HG03457 (cell line): ENCODE results near the gene KLK4.

Source experiments
- ATAC-seq: cut with Tn5 transposase; IDR thresholded peaks from one replicate; pipeline ENCODE4 v1.9.1; 2021; ENCODE audit warnings: moderate number of reproducible peaks; ENCODE audit not compliant: unreplicated experiment

KLK4 gene, protein sequence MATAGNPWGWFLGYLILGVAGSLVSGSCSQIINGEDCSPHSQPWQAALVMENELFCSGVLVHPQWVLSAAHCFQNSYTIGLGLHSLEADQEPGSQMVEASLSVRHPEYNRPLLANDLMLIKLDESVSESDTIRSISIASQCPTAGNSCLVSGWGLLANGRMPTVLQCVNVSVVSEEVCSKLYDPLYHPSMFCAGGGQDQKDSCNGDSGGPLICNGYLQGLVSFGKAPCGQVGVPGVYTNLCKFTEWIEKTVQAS

DNA sequence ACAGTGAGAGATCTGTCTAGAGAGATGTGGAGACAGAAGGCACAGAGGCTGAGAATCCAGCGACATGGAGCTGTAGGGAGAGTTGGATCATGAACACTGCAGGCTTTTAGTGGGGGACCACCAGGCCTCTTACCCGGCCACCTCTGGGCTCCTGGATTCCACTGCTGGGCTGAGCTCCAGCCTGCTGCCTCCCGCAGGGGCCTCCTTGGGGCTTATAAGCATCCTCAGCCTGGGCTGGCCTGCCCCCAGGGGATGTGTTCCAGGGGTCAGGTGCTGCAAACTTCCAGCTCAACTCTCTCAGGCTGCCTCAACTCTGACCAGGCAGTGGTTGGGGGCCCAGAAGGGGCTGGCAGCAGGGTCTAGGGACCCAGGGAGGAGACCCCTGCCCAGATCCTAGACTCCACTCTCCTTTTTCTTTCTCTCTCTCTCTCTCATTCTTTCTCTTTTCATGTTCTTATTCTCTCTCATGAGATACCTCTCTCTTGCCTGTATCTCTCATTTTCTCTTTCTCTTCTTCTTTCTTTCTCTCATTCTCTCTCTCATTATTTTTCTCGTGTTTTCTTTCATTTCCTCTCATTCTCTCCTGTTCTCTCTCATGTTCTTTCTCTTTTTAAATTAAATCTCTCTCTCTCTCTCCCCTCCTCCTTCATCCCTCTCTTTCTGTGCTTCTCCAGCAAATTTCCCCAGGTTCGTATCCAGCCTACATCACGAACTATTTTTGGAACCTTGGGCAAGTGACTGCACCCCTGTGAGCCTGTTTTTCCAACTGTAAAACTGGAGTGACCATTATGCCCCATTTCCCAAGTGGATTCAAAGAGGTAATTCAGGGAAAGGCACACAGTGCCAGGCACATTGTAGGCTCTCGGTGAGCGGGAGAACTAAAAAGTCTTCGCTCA lies at the start of gene KLK4:
TSS of gene KLK4 (minus strand) at position 190 of the 896 bp plus-strand sequence. CDS start 657 bp downstream, outside the sequence.
- no peak for ATAC-seq

DNA sequence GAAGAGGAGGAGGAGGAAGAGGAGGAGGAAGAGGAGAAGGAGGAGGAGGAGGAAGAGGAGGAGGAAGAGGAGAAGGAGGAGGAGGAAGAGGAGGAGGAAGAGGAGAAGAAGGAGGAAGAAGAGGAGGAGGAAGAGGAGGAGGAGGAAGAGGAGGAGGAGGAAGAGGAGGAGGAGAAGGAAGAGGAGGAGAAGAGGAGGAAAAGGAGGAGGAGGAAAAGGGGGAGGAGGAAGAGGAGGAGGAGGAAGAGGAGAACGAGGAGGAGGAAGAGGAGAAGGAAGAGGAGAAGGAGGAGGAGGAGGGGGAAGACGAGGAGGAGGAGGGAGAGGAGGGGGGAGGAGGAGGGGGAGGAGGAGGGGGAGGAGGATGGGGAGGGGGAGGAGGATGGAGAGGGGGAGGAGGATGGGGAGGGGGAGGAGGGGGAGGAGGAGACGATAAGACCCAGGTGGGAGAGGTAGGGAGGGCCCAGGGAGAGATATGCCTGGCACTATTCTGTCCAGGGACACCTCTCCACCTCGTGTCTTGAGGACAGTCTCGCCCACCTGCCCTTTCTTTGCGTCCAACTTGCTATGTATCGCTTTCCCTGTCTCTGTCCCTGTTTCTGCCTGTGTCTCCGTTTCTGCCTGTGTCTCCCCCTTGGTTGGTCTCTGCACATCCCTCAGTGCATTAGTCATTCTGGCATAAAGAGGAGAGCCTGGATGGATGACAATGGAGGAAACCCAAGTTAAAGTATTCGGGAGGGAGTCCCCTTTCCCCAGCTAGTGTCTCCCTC lies 48.7 kb upstream of the KLK4 start:
- no peak for ATAC-seq

DNA sequence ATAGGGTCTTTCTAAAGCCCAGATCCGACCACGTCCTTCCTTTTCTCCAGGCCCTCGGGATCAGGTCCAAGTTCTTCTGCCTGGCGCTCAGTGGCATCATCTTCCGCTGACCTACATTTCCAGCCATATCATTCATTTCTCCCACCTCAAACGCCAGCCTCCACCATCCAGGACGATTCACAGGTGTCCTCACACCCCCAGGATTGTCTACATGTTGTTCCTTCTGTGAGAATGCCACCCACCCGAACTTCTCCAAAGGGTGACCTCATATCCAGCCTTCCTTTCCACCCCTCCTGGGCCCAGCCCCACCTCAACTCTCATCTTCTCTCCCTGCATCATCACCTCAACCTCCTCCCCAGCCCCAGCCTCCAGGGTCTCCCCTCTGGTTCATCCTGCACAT lies 46.4 kb upstream of the KLK4 start:
- no peak for ATAC-seq

DNA sequence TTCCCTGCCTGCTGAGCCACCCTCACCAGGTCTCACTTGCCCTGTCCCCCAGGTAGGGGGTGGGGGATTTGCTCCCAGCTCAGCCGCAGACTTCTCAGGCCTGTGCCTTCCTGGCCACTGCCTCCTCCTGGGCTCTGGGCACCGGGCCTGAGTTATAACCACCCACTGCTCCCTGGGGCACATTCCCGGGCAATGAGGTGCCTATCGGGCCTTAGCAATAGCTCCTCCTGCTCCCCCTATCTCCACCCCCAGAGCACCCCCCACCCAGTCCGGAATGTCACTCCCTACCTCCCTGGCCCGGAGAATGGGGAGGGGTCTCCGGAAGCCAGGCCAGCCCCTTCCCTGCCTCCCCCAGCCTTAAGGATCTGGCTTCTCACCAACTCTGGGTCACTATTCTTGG lies 41.7 kb upstream of the KLK4 start, which contains the start of gene KLK5:
TSS of gene KLK5 (minus strand) at position 129 of the 400 bp plus-strand sequence. CDS start 381 bp downstream, outside the sequence.
- no peak for ATAC-seq

DNA sequence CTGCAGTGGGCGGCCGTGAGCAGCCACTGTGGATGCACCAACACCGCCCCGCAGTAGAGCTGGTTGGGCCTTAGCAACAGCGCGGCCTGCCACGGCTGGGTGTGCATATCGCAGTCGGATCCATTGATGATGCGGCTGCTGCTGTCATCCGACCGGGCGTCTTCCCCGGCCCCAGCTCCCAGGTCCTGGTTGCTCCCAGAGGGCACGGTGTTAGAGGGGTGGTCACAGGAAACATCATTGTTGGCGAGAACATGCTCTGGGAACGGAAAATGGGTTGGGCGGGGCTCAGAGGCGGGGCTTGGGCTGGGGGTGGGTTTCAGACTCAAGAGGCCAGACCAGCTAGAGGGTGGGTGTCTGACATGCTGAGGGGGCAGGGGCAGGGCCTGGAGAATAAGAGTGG lies 38.7 kb upstream of the KLK4 start:
- no peak for ATAC-seq

DNA sequence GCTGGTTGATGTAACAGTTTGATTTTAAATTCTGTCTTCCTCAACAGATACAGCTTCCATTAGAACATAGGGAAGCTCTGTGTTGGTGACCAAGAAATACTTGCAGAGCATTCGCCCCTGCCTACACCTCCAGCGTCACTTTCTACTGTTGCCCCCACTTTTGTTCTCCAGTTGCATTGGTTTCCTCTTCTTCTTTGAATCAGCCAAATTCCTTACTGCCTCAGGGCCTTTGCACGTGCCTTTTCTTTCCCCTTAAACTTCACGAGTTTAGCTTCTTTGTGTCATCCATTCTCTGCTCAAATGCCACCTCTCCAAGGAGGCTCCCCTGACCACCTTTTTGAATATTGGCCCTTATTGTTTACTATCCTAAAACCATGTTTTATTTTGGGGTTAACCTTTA lies 35.9 kb upstream of the KLK4 start:
- ATAC-seq = no peak

DNA sequence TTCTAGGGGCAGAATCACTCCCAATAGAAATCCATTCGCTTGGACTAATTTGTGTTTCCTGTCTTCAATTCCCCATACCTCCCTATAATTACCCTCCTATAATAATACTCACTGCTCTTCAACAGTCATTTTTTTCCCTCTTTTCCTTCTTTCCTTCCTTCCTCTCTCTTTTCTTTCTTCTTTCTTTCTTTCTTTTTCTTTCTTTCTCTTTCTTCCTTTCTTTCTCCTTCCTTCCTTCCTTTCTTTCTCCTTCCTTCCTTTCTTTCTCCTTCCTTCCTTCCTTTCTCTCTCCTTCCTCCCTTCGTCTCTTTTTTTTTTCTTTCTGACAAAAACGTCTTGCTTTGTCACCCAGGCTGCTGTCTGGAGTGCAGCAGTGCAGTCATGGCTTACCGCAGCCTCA lies 33.6 kb upstream of the KLK4 start:
- no peak for ATAC-seq

DNA sequence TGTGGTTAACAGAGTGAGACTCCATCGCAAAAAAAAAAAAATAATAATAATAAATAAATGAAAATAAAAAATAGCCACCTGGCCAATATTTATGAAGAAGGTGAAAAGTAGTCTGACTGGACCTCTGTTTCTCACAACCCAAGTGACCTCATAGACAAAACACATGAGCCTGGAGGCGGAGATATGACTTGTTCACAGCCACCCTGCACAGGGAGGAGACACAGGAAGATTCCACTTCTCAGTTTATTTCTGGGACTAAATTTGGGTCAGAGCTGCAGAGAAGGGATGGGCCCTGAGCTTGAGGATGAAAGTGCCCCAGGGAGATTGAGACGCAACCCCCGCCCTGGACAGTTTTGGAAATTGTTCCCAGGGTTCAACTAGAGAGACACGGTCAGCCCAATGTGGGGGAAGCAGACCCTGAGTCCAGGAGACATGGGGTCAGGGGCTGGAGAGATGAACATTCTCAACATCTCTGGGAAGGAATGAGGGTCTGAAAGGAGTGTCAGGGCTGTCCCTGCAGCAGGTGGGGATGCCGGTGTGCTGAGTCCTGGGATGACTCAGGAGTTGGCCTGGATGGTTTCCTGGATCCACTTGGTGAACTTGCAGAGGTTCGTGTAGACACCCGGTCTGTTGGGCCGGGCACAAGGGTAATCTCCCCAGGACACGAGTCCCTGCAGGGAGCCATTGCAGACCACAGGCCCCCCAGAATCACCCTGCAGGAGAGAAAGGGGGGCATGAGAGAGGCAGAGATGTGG lies 32.1 kb upstream of the KLK4 start:
- ATAC-seq = no peak

DNA sequence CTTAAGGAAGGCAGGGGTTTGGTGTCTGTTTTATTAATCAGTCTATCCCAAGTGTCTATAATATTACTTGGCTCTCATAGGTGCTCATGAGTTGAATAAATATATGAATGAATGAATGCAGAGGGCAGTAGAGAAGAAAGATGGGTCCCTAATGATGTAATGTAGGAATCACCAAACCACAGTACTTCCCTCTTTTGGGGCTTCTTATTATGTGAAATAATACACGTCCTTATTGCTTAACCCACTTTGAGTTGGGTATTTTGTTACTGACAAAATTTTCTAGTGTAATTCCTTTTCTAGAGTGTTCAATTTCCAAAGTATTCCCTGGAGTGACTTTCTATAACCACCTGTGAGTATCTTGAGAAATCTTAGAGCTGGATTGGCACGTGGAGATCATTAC lies 28.4 kb upstream of the KLK4 start:
- no peak for ATAC-seq

DNA sequence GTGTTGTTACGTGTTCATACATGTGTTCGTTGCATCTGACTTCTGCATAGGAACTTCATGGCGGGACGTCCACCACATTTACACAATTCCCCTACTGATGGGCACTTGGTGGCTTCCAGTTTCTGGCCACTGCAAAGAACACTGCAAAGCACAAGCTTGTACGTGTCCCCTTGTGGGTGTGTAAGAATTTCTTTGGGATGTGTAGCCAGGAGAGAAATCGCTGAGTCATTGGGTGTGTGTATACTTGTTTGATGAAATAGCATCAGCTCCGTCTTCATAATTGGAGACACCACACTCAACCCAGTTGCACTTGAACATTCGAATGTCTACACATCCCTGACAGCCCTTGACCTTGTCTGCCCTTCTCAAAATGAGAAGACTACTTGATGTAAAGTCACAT lies 22.4 kb upstream of the KLK4 start:
- no peak for ATAC-seq

DNA sequence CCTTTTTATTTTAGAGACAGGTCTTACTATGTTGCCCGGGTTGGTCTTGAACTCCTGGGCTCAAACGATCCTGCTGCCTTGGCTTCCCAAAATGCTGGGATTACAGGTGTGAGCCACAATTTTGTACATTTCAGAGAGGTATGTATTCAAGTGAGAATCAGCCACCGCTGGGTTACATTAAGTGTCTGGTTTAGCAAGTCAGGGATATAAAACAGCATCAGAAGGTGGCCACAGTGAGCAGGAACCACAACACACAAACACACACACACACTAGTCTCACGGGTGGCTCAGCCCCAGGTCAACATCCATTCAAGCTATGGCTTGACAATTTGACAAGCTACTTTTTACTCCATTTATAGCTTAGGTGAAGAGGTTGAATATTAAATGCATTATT lies 21.5 kb upstream of the KLK4 start:
- ATAC-seq = no peak

DNA sequence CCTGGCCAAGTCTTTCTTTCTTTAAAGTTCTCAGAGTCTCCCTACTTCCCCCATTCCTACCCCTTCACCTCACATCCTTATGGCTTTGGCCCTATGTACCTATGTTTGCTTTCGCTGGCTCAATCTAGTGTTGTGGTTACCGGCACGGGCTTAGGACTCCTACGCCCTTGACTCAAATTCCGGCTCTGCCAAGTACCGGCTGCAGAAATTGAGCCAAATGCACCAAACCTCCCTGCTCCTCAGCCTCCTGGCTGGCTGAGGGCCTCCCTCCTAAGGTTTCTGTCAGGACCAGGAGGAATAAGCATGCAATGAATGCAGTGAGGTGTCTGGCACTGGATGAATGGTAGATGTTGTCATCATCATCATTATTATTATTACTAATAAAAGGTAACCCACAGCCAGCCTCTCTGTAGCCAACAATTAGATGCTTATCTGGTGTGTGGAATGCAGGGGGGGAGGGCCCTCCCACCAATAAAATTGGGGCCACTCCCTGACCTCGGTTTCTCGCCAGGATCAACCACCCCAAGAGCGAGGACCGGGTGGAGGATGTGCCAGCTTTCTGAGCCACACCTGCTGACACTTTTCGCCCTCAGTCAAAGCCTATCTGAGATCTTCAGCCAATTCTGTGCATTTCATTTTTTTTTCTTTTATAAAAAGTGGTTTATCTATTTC lies 21.0 kb upstream of the KLK4 start:
- no peak for ATAC-seq

DNA sequence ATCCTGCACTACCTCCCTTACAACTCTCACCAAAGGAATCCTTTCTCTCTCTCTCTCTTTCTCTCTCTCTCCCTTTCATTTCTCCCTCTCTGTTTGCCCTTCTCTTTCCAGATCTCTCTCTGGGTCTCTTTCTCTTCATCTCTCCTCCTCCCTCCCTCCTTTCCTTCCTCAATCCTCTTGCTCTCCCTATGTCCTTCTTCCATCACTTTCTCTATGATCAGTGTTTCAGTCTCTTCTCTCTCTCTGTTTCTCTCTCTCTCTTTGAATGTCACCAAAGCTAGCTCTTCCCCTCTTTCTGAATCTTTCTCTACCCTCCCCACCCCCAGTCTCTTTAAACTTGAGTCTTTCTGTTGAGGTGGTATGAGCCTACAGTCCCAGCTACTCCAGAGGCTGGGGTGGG lies 19.8 kb upstream of the KLK4 start:
- ATAC-seq = no peak

DNA sequence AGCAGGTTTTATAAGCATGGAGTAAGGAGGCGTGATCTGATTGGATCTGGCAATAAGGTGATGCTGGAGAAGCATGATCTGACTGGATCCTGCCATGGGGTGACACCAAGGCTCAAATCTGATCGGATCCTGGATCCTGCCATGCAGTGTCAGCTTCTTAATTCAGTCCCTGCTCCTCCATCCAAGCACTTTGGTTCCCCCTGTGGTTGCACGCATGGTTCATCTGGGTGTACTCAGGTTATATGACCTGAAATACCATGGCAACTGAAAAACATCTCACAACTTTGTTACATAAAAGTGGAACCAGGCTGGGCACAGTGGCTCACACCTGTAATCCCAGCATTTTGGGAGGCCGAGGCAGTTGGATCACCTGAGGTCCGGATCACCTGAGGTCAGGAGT lies 17.6 kb upstream of the KLK4 start:
- ATAC-seq = no peak

DNA sequence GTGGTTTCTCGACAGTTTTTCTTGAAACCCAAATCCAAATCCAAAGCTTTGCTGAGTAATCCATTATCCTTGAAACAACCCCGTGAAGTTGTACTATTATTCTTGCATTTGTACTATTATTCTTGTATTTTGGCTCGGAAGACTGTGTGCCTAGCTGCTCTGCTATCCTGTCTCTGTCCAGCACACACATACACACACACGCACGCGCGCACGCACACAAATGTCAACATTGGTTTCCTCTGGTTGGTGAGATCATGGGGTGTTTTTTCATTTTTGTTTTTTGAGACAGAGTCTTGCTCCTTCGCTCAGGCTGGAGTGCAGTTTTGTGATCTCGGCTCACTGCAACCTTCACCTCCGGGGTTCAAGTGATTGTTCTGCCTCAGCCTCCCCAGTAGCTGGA lies 14.9 kb upstream of the KLK4 start:
- ATAC-seq = no peak

DNA sequence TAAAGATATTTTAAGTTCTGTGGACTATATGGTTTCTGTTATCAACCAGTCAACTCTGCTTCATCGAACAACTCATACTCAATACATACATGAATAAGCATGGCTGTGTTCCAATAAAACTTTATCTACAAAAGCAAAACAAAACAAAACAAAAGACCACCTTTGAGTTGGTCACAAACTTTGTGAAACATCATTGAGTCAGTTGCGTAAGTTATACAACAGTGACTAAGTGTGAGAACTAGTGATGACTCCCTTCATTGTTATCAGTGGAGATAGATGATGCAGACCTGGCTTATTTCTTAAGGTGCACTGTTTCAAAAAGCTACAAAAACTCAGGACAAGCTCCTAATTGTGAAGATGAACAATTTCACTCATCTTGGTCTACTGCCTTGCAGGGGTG lies 14.5 kb upstream of the KLK4 start:
- no peak for ATAC-seq

DNA sequence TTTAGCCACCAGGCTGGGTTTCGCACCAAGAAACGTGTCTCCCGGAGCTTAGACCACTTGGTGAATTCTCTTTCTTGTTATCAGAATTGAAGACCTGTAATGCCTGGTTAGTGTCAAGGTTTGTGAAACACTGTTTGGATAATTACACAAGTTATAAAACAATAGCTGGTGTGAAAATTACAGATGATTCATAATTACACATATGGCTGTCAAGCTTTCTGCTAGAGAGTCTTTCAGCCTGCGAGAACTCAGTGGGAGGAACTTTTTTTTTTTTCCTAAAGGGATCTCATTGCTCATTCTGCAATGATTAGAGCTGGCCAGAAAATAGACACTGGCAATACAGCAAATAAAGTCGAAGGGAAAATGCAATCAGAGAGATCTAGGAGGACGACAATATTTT lies 13.4 kb upstream of the KLK4 start:
- no peak for ATAC-seq

DNA sequence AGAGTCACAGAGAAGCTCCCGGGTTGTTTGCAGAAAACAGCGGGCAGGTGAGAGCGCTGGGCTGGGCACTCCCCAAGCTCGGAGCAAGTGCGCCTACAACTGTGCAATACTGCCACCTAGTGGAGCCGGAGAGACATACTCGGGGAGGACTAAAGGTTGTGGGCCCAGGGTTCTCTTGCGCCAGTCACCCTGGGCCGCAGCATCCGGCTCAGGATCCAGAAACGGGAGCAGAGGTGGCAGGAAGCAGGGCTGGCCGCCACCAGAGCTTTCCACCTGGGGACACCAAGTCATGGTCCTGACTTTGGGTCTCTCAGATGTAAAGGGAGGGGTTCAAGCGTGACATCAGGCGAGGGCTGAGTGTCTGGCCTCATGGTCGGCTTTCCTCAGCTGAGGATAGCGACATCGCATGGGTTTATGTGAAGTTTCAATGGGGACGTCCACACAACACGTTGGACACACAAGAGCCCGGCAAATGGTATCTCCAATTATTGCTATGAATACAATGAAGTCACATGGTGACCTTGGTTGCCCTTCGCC lies 11.2 kb upstream of the KLK4 start:
- no peak for ATAC-seq

DNA sequence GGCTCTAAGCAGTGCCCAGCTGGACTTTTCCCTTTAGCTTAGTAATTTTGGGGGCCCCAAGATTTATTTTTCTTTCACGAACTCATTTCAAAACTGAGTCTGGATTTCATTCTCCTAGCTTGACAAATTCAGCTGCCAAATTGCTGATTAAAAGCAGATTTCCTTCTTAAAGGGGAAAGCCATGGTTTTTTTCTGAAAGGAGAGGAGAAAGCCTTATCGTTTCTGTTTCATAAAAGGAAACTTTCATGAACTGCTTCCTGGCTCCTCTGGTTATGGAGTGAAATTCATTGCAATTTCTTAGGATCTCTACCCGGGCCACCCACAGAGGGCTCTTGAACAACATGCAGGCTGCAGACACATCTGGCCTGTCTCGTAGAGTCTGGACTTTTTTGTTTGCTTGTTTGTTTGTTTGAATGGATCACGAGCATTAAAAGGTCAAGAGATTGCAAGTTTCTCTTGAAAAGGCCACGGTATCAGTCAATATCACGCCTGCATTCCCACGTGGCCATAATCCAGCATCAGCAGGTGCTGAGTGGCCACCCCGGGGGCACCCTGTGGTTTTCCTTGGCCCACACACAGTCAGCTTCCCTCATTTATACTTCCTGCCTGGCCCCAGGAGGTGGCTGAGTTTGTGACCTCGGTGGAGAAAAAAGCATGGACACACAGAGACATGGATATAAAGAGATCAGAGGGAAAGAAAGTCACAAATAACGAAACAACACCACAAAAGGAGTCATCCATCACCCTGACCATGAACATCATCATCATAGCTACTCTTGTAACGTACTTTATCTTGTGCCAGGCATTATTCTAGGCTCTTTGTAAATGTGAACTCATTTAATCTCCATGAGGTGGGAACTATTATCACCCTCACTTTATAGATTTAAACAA lies 10.5 kb upstream of the KLK4 start:
- no peak for ATAC-seq
